ENCODE measurements around the gene NAV3. TPM values are rescaled to one million over a fixed set of nuclear protein-coding genes. Genes with fewer than 3 reads are reported as not detected.

Gene NAV3
- total RNA-seq, 1 experiment from 2014 or later: 3.0 TPM

DNA sequence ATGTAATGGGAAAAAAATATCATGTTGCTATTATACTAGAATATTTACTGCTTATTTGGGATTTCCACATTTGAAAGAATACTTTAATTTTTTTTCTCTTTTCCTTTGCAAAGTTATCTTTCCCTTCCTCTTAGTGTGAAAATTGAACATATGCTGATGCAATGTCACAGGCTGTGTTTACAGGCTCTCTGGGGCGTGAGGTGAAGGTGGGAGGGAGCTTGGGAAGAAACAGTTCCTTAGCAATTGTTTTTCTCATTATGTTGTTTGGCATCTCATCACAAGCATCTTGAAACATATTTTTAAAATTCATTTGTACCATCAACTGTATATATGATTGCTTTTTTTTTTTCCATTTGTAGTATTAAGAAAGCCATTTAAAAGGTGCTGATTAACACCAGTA, 47.9 kb upstream of the NAV3 start:
- no peak for DNase-seq
- no peak overlapping the region for H3K23ac ChIP-seq (ENCODE audit: insufficient read length, low read depth, low read length)

More for the DNA sequence above, 47.9 kb upstream of the NAV3 start:
- Mint-ChIP-seq H3K9me3 (no peaks in the 10 kb centered on the region), H3K36me3 (ENCODE audit: insufficient read depth in 1 of 3, low read depth in 3 of 3) (no peaks in the 10 kb centered on the region), H3K4me1 (peaks cover 10 to 16% of the 10 kb centered on the region in 2 experiments), H3K27ac (no peak overlapping the region), H3K27me3 (ENCODE audit: low read depth) (no peaks in the 10 kb centered on the region), H3K4me3 (no peak overlapping the region)
- no peak overlapping the region for H3K27ac ChIP-seq (ENCODE audit: insufficient read length, low read depth, low read length)
- H3K4me2 ChIP-seq (ENCODE audit: insufficient read depth, insufficient read length, low read length): no peak overlapping the region
- H3K79me1 ChIP-seq (ENCODE audit: insufficient read depth, low read depth, low read length, poor library complexity, severe bottlenecking): no peaks in the 10 kb centered on the region
- no peaks in the 10 kb centered on the region for H3K9me3 ChIP-seq (ENCODE audit: control insufficient read depth, low read depth, low read length)
- peaks cover 5% of the 10 kb centered on the region for H3K4me1 ChIP-seq (ENCODE audit: insufficient read depth, low read length)
- no CpG with 5 or more reads among the region's 1 CpG for WGBS (ENCODE audit: extremely low coverage, insufficient read length, low lambda C conversion rate)
- H2AK5ac ChIP-seq (ENCODE audit: insufficient read length, low read length): no peak overlapping the region
- no peak overlapping the region for H3K4ac ChIP-seq (ENCODE audit: low read depth, low read length)
- no peak overlapping the region for H4K91ac ChIP-seq (ENCODE audit: insufficient read length, low read depth, low read length)
- H4K20me1 ChIP-seq (ENCODE audit: control insufficient read depth, insufficient read depth, insufficient read length): no peaks in the 10 kb centered on the region
- H2BK120ac ChIP-seq (ENCODE audit: low read depth, low read length, poor library complexity, severe bottlenecking): no peak overlapping the region
- H3K79me2 ChIP-seq (ENCODE audit: insufficient read depth, low read length): no peaks in the 10 kb centered on the region
- H2BK15ac ChIP-seq (ENCODE audit: low read depth, low read length): no peak overlapping the region
- no peaks in the 10 kb centered on the region for H3K23me2 ChIP-seq (ENCODE audit: insufficient read length, low read depth, low read length, poor library complexity, severe bottlenecking)
- no peak overlapping the region for H2AFZ ChIP-seq (ENCODE audit: low read length)
- H3K18ac ChIP-seq (ENCODE audit: insufficient read length, low read depth, low read length): no peak overlapping the region
- no peak overlapping the region for H3T11ph ChIP-seq (ENCODE audit: low read length)
- no peaks in the 10 kb centered on the region; the same call in 1 of the 2 replicates for H3K27me3 ChIP-seq (ENCODE audit: insufficient read depth, low read length)
- no peak overlapping the region for H4K5ac ChIP-seq (ENCODE audit: insufficient read length, low read depth, low read length)
- H2BK20ac ChIP-seq (ENCODE audit: low read depth, low read length, poor library complexity, severe bottlenecking): no peak overlapping the region
- TF ChIP-seq, protein P1, sequence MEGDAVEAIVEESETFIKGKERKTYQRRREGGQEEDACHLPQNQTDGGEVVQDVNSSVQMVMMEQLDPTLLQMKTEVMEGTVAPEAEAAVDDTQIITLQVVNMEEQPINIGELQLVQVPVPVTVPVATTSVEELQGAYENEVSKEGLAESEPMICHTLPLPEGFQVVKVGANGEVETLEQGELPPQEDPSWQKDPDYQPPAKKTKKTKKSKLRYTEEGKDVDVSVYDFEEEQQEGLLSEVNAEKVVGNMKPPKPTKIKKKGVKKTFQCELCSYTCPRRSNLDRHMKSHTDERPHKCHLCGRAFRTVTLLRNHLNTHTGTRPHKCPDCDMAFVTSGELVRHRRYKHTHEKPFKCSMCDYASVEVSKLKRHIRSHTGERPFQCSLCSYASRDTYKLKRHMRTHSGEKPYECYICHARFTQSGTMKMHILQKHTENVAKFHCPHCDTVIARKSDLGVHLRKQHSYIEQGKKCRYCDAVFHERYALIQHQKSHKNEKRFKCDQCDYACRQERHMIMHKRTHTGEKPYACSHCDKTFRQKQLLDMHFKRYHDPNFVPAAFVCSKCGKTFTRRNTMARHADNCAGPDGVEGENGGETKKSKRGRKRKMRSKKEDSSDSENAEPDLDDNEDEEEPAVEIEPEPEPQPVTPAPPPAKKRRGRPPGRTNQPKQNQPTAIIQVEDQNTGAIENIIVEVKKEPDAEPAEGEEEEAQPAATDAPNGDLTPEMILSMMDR (conservative IDR thresholded peaks at IDR 0.05): no peak
- H3K14ac ChIP-seq (ENCODE audit: insufficient read depth, low read length): no peak overlapping the region
- no peak overlapping the region for H2BK5ac ChIP-seq (ENCODE audit: insufficient read length, low read length)
- no peak overlapping the region for H3K9ac ChIP-seq (ENCODE audit: extremely low read depth, insufficient read length, low read length)
- H4K8ac ChIP-seq (replicated peaks; ENCODE audit: insufficient read length, low read depth, low read length): no peak overlapping the region
- H3K56ac ChIP-seq (ENCODE audit: insufficient read length, low read depth, low read length): no peak overlapping the region
- no peak overlapping the region for H2BK12ac ChIP-seq (ENCODE audit: insufficient read length, low read depth, low read length)
